Fibroblast of lung (primary cell): ENCODE results near the gene PATJ. TPM values are rescaled to one million over a fixed set of nuclear protein-coding genes. Genes with fewer than 3 reads are reported as not detected.
A peak's percentile ranks its signal among the peaks of the same experiment; 100 is the strongest.
"Not testable (repeated sequence)": the region's sequence is repeated elsewhere in the genome, so short reads cannot be mapped to it uniquely, and the experiment has no call there.

Source experiments
- DNase-seq, 2 donors: peaks; one replicate each; pipeline versions ENCODE4 v3.0.0 to v3.0.0-alpha.2; 2010; ENCODE audit warnings: low read depth in 2 of 2
- H2AFZ ChIP-seq: 2 replicates; pipeline ENCODE4 v1.5.1; 2012; ENCODE audit warnings: low read length, control low read depth, inconsistent platforms
- H3K27ac ChIP-seq: 2 replicates; pipeline ENCODE4 v1.5.1; 2011; ENCODE audit warnings: low read length, control low read depth; ENCODE audit not compliant: insufficient read depth
- H3K27me3 ChIP-seq: 2 replicates; pipeline ENCODE4 v1.5.1; 2011; ENCODE audit warnings: mild to moderate bottlenecking, low read length; ENCODE audit not compliant: control insufficient read depth, insufficient read depth
- H3K36me3 ChIP-seq: 2 replicates; pipeline ENCODE4 v1.5.1; 2011; ENCODE audit warnings: low read length; ENCODE audit not compliant: control insufficient read depth, insufficient read depth
- H3K4me1 ChIP-seq: 2 replicates; pipeline ENCODE4 v1.5.1; 2011; ENCODE audit warnings: low read length; ENCODE audit not compliant: control insufficient read depth, insufficient read depth; ENCODE audit errors: extremely low read depth
- H3K4me2 ChIP-seq: 2 replicates; pipeline ENCODE4 v1.5.1; 2011; ENCODE audit warnings: low read length, control low read depth; ENCODE audit not compliant: insufficient read depth; ENCODE audit errors: extremely low read depth
- H3K4me3 ChIP-seq, 4 experiments: fragments of 200-600 bp in 1 of 4; sonication (generic) in 1 of 4; replicated peaks in 1 of 4; 2 replicates each; pipeline ENCODE4 v1.5.1; 2011 to 2016; ENCODE audit warnings: low read length in 4 of 4, low read depth in 3 of 4, mild to moderate bottlenecking in 3 of 4, control low read depth in 2 of 4, inconsistent platforms in 1 of 4, mixed read lengths in 1 of 4; ENCODE audit not compliant: insufficient read depth in 1 of 4; ENCODE audit errors: control extremely low read depth in 1 of 4
- H3K79me2 ChIP-seq: 2 replicates; pipeline ENCODE4 v1.5.1; 2012; ENCODE audit warnings: mild to moderate bottlenecking, low read length, inconsistent platforms; ENCODE audit not compliant: control insufficient read depth, insufficient read depth
- H3K9ac ChIP-seq: 2 replicates; pipeline ENCODE4 v1.5.1; 2011; ENCODE audit warnings: mild to moderate bottlenecking, low read length, control low read depth; ENCODE audit not compliant: insufficient read depth
- H3K9me3 ChIP-seq: 2 replicates; pipeline ENCODE4 v1.5.1; 2012; ENCODE audit warnings: low read depth, low read length; ENCODE audit not compliant: control insufficient read depth, insufficient read depth
- H4K20me1 ChIP-seq: 2 replicates; pipeline ENCODE4 v1.5.1; 2011; ENCODE audit warnings: low read length; ENCODE audit not compliant: control insufficient read depth, insufficient read depth; ENCODE audit errors: extremely low read depth
- CTCF ChIP-seq, 2 donors: IDR thresholded peaks in 1 of 2; conservative IDR thresholded peaks in 1 of 2; 1 replicate in 1 of 2; 2 replicates in 1 of 2; pipeline ENCODE4 v1.5.1; 2011 to 2012; ENCODE audit warnings: low read length in 2 of 2, control low read depth in 1 of 2, inconsistent platforms in 1 of 2, low read depth in 1 of 2, mild to moderate bottlenecking in 1 of 2
- EZH2 ChIP-seq: IDR thresholded peaks from 2 replicates; pipeline ENCODE4 v1.5.1; 2012; ENCODE audit warnings: low read length, control low read depth, mild to moderate bottlenecking; ENCODE audit errors: missing control alignments
- polyA plus RNA-seq, 2 donors: library from polyadenylated mRNA; depleted of rRNA in 1 of 2; stranded (reverse) in 1 of 2; unstranded in 1 of 2; fragments of >200 nt; gene quantifications; 2 replicates each; pipeline ENCODE4 v1.2.1, GENCODE V29; 2011 to 2012; ENCODE audit warnings: missing spikeins in 1 of 2
- total RNA-seq: library from RNA; depleted of rRNA; stranded (reverse); fragments of >200 nt; gene quantifications from 2 replicates; pipeline ENCODE4 v1.2.1, GENCODE V29; 2014

PATJ gene
- total and polyA plus RNA-seq, 2 donors (not counting 1 experiment from before 2014, with no cell fraction given) = 2.5 to 12.4 TPM

GRCh38 chr1:62180639-62181038 lies 438.4 kb downstream of the PATJ start:
- Histone ChIP-seq H3K27ac (no peak overlapping the region), H2AFZ (no peak overlapping the region), H3K9me3 (no peaks in the 10 kb centered on the region), H3K9ac (no peak overlapping the region), H3K36me3 (no peaks in the 10 kb centered on the region), H4K20me1 (no peaks in the 10 kb centered on the region), H3K79me2 (no peaks in the 10 kb centered on the region), H3K4me1 (no peaks in the 10 kb centered on the region), H3K27me3 (no peaks in the 10 kb centered on the region), H3K4me2 (no peak overlapping the region), H3K4me3 (no peak overlapping the region)
- DNase-seq = no peak
- TF ChIP-seq CTCF (conservative IDR thresholded peaks at IDR 0.05 in 1 of 2, IDR thresholded peaks at IDR 0.05 in 1 of 2; ENCODE audit: low read depth in 1 of 2, low read length in 2 of 2) = no peak
- no peak for TF ChIP-seq EZH2

DNA sequence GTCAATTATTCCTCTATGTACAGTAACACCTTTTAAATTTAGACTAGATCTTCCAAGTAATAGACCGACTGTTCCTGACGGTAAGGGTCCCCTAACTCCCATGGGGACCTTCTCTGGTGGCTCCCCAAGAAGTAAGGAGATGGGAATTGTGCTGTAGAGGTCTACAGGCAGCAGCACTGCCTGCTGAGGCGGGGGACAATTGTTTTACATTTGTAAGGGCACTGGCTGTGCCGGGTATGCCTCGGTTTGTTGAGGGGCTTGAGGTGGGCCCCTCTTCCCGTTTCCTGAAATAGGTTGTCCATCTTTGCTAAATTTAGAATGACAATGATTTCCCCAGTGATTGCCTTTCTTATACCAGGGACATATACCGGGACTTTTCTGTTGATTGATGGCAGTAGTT lies 439.3 kb downstream of the PATJ start:
- no peak overlapping the region for H3K4me2 ChIP-seq
- no peaks in the 10 kb centered on the region for H3K79me2 ChIP-seq
- H3K27me3 ChIP-seq = no peaks in the 10 kb centered on the region
- TF ChIP-seq EZH2 (no peak), CTCF (conservative IDR thresholded peaks at IDR 0.05 in 1 of 2, IDR thresholded peaks at IDR 0.05 in 1 of 2; ENCODE audit: low read depth in 1 of 2, low read length in 2 of 2) (no peak)
- H3K9me3 ChIP-seq = no peaks in the 10 kb centered on the region
- H3K4me1 ChIP-seq = no peaks in the 10 kb centered on the region
- H3K9ac ChIP-seq = no peak overlapping the region
- H3K36me3 ChIP-seq = no peaks in the 10 kb centered on the region
- H3K4me3 ChIP-seq = no peak overlapping the region
- H4K20me1 ChIP-seq = no peaks in the 10 kb centered on the region
- no peak for DNase-seq
- no peak overlapping the region for H3K27ac ChIP-seq
- H2AFZ ChIP-seq = no peak overlapping the region

- not testable (repeated sequence) for H3K4me1 ChIP-seq, H3K79me2 ChIP-seq, H4K20me1 ChIP-seq, H3K36me3 ChIP-seq, H3K27me3 ChIP-seq, DNase-seq, H3K9ac ChIP-seq, H3K27ac ChIP-seq, H3K9me3 ChIP-seq, H3K4me3 ChIP-seq, H2AFZ ChIP-seq, H3K4me2 ChIP-seq
Measured at GRCh38 chr1:62182157-62182556, 439.9 kb downstream of the PATJ start.

- not testable (repeated sequence) for H3K79me2 ChIP-seq, H4K20me1 ChIP-seq, H3K36me3 ChIP-seq, H3K27me3 ChIP-seq, H3K9me3 ChIP-seq, H2AFZ ChIP-seq, H3K4me2 ChIP-seq, H3K4me1 ChIP-seq, H3K27ac ChIP-seq, H3K9ac ChIP-seq, DNase-seq
- H3K4me3 ChIP-seq = peak overlapping the region in 1 of 4 experiments; percentile 37
Measured at GRCh38 chr1:62183164-62184020, 441.1 kb downstream of the PATJ start.
